ENCODE results near the gene NIFK. TPM values are rescaled to one million over a fixed set of nuclear protein-coding genes. Genes with fewer than 3 reads are reported as not detected.
A peak's percentile ranks its signal among the peaks of the same experiment; 100 is the strongest.

NIFK gene
- total and polyA plus RNA-seq, 2 donors (not counting 3 experiments of a cell fraction or from before 2014, with no cell fraction given) = 10.7 to 59.7 TPM

- no peak overlapping the region for H3K27ac ChIP-seq (ENCODE audit: insufficient read depth, low read depth, low read length)
- no peaks in the 10 kb centered on the region for H3K9me1 ChIP-seq (replicated peaks; ENCODE audit: control insufficient read depth, extremely low read depth, insufficient read depth, low read length)
- no peaks in the 10 kb centered on the region for H3K27me3 ChIP-seq (ENCODE audit: control insufficient read depth in 2 of 2, insufficient read depth in 2 of 2, low read length in 2 of 2)
- intact Hi-C loops (cut with micrococcal nuclease) (no loop called here), dilution Hi-C loops (cut with MboI; ENCODE audit: extremely low pct_ligation_motif_present, low sequenced_read_pairs) (no loop called here)
- H4K20me1 ChIP-seq (replicated peaks; ENCODE audit: control insufficient read depth, extremely low read depth, insufficient read depth, low read length) = no peaks in the 10 kb centered on the region
- peaks cover 2% of the 10 kb centered on the region for H3K4me1 ChIP-seq (ENCODE audit: control insufficient read depth, extremely low read depth, insufficient read depth, low read length)
- H2AFZ ChIP-seq (ENCODE audit: low read depth, low read length) = no peak overlapping the region
- H3K9me3 ChIP-seq (replicated peaks; ENCODE audit: control insufficient read depth, insufficient read depth, low read length) = no peaks in the 10 kb centered on the region
- peaks cover 3 to 8% of the 10 kb centered on the region in 2 experiments for H3K36me3 ChIP-seq (ENCODE audit: control insufficient read depth in 2 of 2, extremely low read depth in 1 of 2, insufficient read depth in 2 of 2, low read length in 2 of 2)
- BruUV-seq (replicated peaks) = no TSS peak
- TF ChIP-seq MAX (IDR thresholded peaks at IDR 0.05; ENCODE audit: insufficient read depth, insufficient read length) = no peak
- no peak for TF ChIP-seq GATA2 (IDR thresholded peaks at IDR 0.05; ENCODE audit: insufficient read depth, insufficient read length, low read depth, low read length)
- no peak for TF ChIP-seq MYC (IDR thresholded peaks at IDR 0.05; ENCODE audit: low read depth, low read length)
- no peak for TF ChIP-seq POLR2AphosphoS5 (IDR thresholded peaks at IDR 0.05; ENCODE audit: insufficient read depth, low read depth, low read length)
- TF ChIP-seq JUN (IDR thresholded peaks at IDR 0.05; ENCODE audit: borderline replicate concordance, insufficient read depth, insufficient read length, low read depth) = no peak
- no peak for TF ChIP-seq EZH2 (IDR thresholded peaks at IDR 0.05; ENCODE audit: borderline replicate concordance, low read depth, low read length, severe bottlenecking)
- no peak for TF ChIP-seq POLR2A (IDR thresholded peaks at IDR 0.05; ENCODE audit: low read depth, low read length)
- TF ChIP-seq CTCF (IDR thresholded peaks at IDR 0.05; ENCODE audit: extremely low read depth in 1 of 2, insufficient read depth in 1 of 2, low read depth in 1 of 2, low read length in 2 of 2) = no peak
- no peak for TF ChIP-seq FOS (IDR thresholded peaks at IDR 0.05; ENCODE audit: borderline replicate concordance, insufficient read depth, low read length)
- no peaks in the 10 kb centered on the region for H3K79me2 ChIP-seq (ENCODE audit: control insufficient read depth, insufficient read depth, low read length)
- FAIRE-seq (peak; percentile 76), DNase-seq (ENCODE audit: low read depth, low spot score) (peak; percentile 76)
- CTCF ChIA-PET = interaction anchor here (0.6 to 1.3 kb wide), 2 partner anchors 9 to 39 kb away, joined by 3 to 4 read pairs; no protein-coding TSS in a partner anchor
- POLR2A ChIA-PET = no interaction called here
- H3K9ac ChIP-seq (replicated peaks; ENCODE audit: extremely low read depth, insufficient read depth, low read length) = no peak overlapping the region
- H3K4me3 ChIP-seq (replicated peaks in 1 of 3; ENCODE audit: insufficient read depth in 1 of 3, low read depth in 1 of 3, low read length in 3 of 3) = no peak overlapping the region
- no peak overlapping the region for H3K4me2 ChIP-seq (ENCODE audit: insufficient read depth, low read length)
Observed at GRCh38 chr2:121771976-121772742, 35.5 kb upstream of the NIFK start.

Data from endothelial cell of umbilical vein (primary cell).